NCI-H774 (cell line): Measurements from ENCODE around the gene KPNA6.
A peak's percentile ranks its signal among the peaks of the same experiment; 100 is the strongest.
"Not testable (repeated sequence)": the region's sequence is repeated elsewhere in the genome, so short reads cannot be mapped to it uniquely, and the experiment has no call there.

Source experiments
- DNase-seq: peaks from one replicate; lab custom pipeline; 2025; lab: John Stamatoyannopoulos, UW

KPNA6 gene

GRCh38 chr1:32107742-32108661 lies at the start of gene KPNA6:
TSS of gene KPNA6 (plus strand) at chr1:32108056. CDS start at chr1:32108131, 75 bp downstream.
- DNase-seq, result peak; percentile 98

DNA sequence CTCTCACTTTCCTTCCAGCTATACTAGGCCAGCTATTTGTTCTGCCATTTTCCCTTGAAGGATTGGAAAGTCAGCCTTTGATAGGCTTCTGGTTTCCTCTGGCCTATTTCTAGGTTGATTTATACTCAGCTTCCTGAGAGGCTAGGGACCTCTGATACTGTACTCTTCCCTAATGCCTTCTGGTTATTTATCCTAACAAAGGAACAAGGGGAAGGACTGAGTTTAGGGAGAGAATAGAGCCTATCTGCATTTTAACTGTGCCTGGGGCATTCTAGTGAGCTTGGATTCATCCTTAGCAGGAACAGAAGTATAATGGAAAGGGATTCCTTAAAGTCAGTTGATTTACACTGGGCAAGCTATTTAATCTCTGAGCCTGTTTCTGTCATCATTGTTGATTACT lies 46.9 kb upstream of the KPNA6 start:
- DNase-seq, result no peak

GRCh38 chr1:32062867-32063230 lies 45.0 kb upstream of the KPNA6 start:
- DNase-seq, result no peak

DNA sequence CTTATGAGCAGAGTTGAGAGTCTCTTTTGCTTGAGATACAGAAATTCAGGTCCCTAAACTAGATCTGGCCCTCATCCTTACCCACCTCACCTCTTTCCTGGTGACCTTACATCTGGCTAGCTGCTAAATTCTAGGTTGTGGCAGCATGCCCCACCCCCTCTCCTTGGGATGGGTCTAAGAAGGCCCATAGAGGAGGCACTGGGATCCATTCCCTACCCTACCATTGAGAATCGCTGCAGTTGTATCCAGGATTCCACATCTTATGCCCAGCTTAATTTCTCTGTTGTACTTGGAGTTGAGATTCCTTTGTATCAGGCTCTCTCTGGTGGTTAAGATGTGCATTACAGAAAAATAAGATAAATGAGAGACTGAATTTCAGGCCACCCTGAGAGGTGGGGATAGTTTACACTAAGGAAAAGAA lies 44.6 kb upstream of the KPNA6 start:
- peak; percentile 28 for DNase-seq

DNA sequence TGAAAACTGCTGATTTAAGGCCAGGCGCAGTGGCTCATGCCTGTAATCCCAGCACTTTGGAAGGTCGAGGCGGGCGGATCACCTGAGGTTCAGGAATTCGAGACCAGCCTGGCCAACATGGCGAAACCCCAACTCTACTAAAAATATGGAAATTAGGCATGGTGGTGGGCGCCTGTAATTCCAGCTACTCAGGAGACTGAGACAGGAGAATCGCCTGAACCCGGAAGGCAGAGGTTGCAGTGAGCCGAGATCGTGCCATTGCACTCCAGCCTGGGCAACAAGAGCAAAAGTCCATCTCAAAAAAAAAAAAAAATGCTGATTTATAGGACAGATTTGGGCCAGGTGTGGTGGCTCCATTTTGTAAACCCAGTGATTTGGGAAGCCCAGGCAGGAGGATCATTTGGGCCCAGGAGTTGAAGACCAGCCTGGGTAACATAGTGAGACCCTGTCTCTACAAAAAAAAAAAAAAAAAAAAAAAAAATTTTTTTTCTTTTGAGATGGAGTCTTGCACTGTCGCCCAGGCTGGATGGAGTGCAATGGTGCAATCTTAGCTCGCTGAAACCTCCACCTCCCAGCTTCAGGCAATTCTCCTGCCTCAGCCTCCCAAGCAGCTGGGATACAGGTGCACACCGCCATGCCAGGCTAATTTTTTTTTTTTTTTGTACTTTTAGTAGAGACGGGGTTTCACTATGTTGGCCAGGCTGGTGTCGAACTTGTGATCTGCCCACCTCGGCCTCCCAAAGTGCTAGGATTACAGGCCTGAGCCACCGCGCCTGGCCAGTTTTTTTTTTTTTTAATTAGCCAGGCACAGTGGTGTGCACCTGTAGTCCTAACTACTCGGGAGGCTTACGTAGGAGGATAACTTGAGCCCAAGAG lies 42.0 kb upstream of the KPNA6 start:
- not testable (repeated sequence) for DNase-seq

DNA sequence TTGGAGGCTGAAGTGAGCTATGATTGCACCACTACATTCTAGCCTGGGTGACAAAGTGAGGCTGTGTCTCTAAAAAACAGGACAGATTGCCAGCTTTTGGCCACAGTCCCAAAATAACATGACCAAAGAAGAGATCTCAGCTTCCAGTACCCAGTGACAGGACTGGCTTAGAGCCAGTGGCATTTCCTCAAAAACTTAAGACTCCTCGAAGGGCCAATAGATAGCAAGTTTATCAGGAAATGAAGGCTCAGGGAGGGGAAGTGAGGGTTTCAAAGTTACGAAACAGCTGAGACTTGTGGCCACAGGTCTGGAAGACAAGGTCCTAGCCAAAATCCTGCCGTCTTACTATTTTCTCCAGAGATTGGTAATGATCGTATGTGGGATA lies 41.4 kb upstream of the KPNA6 start:
- DNase-seq, result no peak

DNA sequence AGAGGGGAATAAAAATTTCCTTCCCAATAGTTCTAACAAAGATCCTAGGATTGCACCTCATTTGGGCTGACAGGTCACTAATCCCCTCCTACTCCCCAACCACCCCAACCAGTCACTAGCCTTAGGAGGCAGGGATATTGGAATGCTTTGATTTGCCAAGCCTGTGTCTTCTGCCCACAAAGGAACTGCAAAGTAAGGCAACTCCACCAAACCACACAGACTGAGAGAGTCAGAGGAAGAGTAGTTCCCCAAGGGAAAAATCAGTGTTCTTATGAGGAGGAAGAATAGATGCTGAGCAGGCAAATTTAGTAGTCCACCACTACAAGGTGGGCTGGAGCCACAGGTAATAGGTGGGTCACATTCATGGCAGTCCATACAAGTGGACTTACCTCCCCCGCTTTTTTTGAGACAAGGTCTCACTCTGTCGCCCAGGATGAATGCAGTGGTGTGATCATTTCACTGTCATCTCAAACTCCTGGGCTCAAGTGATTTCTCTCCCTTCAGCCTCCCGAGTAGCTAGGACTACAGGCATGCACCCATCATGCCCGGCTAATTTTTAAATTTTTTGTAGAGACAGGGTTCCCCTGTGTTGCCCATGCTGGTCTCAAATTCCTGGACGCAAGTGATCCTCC lies 38.8 kb upstream of the KPNA6 start:
- no peak for DNase-seq

DNA sequence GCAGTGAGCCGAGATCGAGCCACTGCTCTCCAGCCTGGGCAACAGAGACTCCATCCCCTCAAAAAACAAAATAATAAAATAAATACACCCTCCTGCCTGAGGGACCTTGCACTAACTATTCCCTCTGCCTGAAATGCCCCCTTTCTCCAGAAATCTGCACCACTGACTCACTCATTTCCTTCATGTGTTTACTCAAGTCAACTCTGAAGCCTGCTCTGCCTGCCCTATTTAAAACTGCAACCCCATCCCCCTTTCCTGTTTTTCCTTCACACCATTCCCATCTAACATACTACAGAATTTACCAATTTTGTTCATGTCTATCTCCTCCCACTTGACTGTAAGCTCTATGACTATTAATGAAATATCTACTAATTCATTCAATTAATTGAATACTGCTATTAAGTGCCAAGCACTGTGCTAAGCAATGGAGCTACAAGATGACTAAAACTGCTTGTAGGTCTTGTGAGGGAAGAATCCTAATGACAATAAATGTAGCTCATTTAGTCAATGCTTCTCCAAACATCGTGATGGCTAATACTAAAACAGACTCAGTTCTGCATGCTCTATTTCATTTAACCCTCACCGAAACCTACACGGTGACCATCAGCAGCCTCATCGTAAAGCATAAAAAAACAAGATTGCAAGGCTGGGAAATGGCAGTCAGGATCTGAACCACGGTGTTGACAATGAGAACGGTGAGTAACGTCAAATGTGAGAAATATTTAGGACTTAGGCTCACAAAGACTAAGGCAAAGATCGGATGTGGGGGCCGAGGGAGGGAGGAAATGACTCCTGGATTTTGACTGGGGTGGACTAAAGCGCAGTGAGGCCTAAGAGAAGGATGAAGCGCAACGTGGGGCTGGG lies 35.9 kb upstream of the KPNA6 start:
- no peak for DNase-seq

GRCh38 chr1:32072622-32073298 lies 35.1 kb upstream of the KPNA6 start, which contains the start of gene TMEM39B:
TSS of gene TMEM39B (plus strand) at chr1:32072939. CDS start at chr1:32073048, 109 bp downstream.
- DNase-seq, result peak; percentile 99

GRCh38 chr1:32073299-32074229 lies 34.3 kb upstream of the KPNA6 start:
- no peak for DNase-seq

DNA sequence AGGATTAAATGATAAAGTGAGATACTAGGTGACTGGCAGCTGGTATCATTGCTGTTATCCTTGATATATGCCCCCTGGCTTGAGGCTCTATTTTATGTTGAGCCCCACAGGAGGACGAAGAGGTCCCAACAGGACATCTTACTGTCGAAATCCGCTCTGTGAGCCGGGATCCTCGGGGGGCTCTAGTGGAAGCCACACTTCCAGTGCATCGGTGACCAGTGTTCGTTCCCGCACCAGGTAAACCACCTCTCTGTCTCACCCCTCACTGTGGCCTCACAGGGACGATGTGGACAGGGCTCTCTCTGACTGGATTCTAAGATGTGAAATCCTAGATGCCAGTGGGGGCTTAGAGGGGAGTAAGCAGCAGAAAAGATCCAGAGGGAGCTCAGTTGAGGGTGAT lies 33.0 kb upstream of the KPNA6 start:
- no peak for DNase-seq

- no peak for DNase-seq
Observed at GRCh38 chr1:32077451-32077850, 30.4 kb upstream of the KPNA6 start.

DNA sequence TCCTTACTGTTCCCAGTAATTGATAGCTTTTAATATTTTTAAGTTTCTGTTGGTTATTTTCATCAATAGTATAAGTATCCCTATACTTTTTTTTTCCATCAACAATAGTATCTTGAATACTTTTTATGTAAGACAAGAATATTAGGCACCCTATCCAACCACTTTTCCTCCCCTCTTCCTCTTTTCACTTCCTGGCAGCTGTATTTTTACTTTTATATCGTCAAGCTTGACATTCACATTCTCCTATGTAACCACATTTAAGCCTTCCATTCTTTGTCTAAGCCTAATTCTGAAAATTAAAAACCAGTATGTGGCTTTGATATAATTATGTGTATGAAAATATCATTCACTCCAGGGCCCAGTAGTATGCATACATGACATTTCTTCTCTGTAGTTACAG lies 25.8 kb upstream of the KPNA6 start:
- DNase-seq, result no peak

GRCh38 chr1:32086381-32086780 lies 21.5 kb upstream of the KPNA6 start:
- DNase-seq, result not testable (repeated sequence)

GRCh38 chr1:32091176-32091575 lies 16.7 kb upstream of the KPNA6 start:
- DNase-seq, result no peak

DNA sequence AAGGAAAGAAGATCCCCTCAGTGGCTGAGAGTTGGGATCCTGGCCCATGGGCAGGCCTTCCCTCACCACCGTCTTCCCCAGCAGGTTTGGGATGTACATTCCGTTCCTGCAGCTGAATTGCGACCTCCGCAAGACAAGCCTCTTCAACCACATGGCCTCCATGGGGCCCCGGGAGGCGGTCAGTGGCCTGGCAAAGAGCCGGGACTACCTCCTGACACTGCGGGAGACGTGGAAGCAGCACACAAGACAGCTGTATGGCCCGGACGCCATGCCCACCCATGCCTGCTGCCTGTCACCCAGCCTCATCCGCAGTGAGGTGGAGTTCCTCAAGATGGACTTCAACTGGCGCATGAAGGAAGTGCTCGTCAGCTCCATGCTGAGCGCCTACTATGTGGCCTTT lies 16.3 kb upstream of the KPNA6 start:
- no peak for DNase-seq

DNA sequence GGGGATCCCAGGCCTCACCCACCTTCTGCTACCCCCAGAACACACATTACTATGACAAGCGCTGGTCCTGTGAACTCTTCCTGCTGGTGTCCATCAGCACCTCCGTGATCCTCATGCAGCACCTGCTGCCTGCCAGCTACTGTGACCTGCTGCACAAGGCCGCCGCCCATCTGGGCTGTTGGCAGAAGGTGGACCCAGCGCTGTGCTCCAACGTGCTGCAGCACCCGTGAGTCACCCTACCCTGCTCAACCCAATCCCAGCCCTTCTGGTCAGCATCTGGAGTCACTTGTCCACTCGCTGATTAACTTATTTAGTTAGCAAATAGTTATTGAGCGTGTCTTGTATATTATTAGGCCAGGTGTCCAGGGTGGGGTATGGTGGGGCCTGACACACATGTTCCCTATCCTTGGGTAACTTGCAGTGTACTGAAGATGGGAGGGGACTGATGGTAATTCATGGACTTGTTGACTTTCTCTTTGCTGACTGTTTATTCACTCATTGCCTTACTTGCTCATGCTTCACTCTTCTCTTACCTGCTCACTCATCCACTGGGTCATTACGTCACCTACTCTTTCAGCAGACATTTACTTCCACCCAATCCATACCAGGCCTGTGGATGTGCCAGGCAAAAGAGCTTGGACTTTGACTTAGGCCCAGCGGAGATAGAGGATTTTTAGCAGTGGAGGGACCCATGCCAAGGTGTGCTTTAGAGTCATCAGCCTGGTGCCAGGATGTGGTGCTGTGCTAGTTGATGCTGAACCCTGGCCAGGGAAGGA lies 12.9 kb upstream of the KPNA6 start:
- peak; percentile 97 for DNase-seq

DNA sequence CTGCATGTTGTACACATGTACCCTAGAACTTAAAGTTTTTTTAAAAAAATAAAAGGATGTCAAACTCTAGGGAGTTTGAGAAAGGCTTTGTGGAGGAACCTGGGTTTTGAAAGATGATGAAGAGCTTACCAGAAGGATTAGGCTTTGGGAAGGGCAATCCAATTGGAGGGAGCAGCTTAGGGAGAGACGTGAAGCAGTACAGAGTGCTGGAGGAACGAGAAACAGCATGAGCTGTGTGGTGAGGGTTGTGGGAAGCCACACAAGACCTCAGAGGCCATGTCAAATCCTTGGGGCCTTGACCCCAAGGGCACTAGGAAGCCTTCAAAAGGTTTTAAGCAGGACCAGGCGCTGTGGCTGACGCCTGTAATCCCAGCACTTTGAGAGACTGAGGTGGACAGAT lies 8.4 kb upstream of the KPNA6 start:
- DNase-seq, result no peak

GRCh38 chr1:32100359-32100758 lies 7.5 kb upstream of the KPNA6 start:
- no peak for DNase-seq
